HG03571 (cell line): ENCODE data around the gene CCS.
"Not testable (repeated sequence)": the region's sequence is repeated elsewhere in the genome, so short reads cannot be mapped to it uniquely, and the experiment has no call there.

Experiments used
- ATAC-seq: cut with Tn5 transposase; IDR thresholded peaks from one replicate; pipeline ENCODE4 v1.9.1; 2021; ENCODE audit not compliant: unreplicated experiment

Gene CCS

GRCh38 chr11:66561178-66561974 lies 31.6 kb upstream of the CCS start:
- ATAC-seq: no peak

GRCh38 chr11:66561975-66562248 lies 31.1 kb upstream of the CCS start:
- ATAC-seq: no peak

GRCh38 chr11:66562275-66562674 lies 30.7 kb upstream of the CCS start:
- no peak for ATAC-seq

GRCh38 chr11:66562907-66563583 lies 29.9 kb upstream of the CCS start:
- no peak for ATAC-seq

- no peak for ATAC-seq
Measured at GRCh38 chr11:66563832-66564231, 29.2 kb upstream of the CCS start.

- no peak for ATAC-seq
Measured at GRCh38 chr11:66564538-66564937, 28.4 kb upstream of the CCS start.

- ATAC-seq: no peak
Measured at GRCh38 chr11:66564984-66565383, 28.0 kb upstream of the CCS start.

GRCh38 chr11:66566221-66566620 lies 26.8 kb upstream of the CCS start:
- ATAC-seq: no peak

GRCh38 chr11:66567787-66568123 lies 25.2 kb upstream of the CCS start:
- no peak for ATAC-seq

- ATAC-seq: no peak
Measured at GRCh38 chr11:66568124-66568916, 24.7 kb upstream of the CCS start, which contains the start of gene CTSF. Gene CTSF, minus strand, starts transcription at chr11:66568606. Its CDS starts 120 bp downstream, at chr11:66568486.

- ATAC-seq: no peak
Measured at GRCh38 chr11:66569076-66569475, 23.9 kb upstream of the CCS start.

- ATAC-seq: no peak
Measured at GRCh38 chr11:66570079-66570849, 22.7 kb upstream of the CCS start.

- ATAC-seq: no peak
Measured at GRCh38 chr11:66570850-66571180, 22.2 kb upstream of the CCS start.

GRCh38 chr11:66579017-66579606 lies 13.9 kb upstream of the CCS start:
- ATAC-seq: no peak

GRCh38 chr11:66580803-66581202 lies 12.2 kb upstream of the CCS start:
- no peak for ATAC-seq

GRCh38 chr11:66581261-66581660 lies 11.7 kb upstream of the CCS start:
- ATAC-seq: no peak

GRCh38 chr11:66582565-66583147 lies 10.3 kb upstream of the CCS start:
- ATAC-seq: not testable (repeated sequence)

GRCh38 chr11:66585447-66585846 lies 7.5 kb upstream of the CCS start:
- not testable (repeated sequence) for ATAC-seq

GRCh38 chr11:66586136-66586535 lies 6.8 kb upstream of the CCS start:
- ATAC-seq: no peak

- ATAC-seq: not testable (repeated sequence)
Measured at GRCh38 chr11:66589315-66589714, 3.7 kb upstream of the CCS start.
